Measurements from ENCODE around the gene UBE2E1. TPM values are rescaled to one million over a fixed set of nuclear protein-coding genes. Genes with fewer than 3 reads are reported as not detected.

UBE2E1 gene
- total RNA-seq, 1 experiment from 2014 or later = 74.3 TPM

DNA sequence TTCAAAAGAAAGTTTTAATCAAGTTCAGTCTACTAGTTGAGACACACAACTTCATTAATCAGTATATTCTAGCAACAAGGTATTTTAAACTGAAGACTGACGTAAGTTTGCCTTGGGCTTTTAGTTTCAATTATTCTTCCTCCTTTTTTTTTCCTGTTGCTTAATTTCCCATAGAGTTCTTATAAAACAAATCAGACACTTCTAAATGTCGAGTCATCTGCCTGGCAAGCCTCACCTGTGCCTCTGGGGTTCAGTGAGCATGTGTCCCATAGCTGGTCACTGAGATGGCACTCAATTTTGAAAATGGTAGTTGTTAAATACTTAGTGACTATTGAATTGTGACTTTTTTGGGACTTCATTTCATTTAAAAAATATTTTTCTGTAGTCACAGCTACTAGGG, 83.6 kb downstream of the UBE2E1 start:
- Mint-ChIP-seq H3K4me3 (ENCODE audit: low read depth, unreplicated experiment) (no peak overlapping the region), H3K36me3 (ENCODE audit: insufficient read depth, unreplicated experiment) (peaks cover 2% of the 10 kb centered on the region), H3K27ac (ENCODE audit: unreplicated experiment) (no peak overlapping the region), H3K4me1 (ENCODE audit: low read depth, unreplicated experiment) (no peaks in the 10 kb centered on the region), H3K27me3 (ENCODE audit: unreplicated experiment) (no peaks in the 10 kb centered on the region), H3K9me3 (ENCODE audit: low read depth, unreplicated experiment) (no peaks in the 10 kb centered on the region)
- CTCF ChIA-PET = interaction anchor here (0.7 kb wide), 1 partner anchor 567 kb away, joined by 3 read pairs; no protein-coding TSS in a partner anchor
- intact Hi-C loops (cut with micrococcal nuclease; ENCODE audit: unreplicated experiment) = loop anchor here (2.0 to 5.0 kb wide), 2 partner anchors 108 to 793 kb away; no protein-coding TSS in a partner anchor
- TF ChIP-seq, protein P1, sequence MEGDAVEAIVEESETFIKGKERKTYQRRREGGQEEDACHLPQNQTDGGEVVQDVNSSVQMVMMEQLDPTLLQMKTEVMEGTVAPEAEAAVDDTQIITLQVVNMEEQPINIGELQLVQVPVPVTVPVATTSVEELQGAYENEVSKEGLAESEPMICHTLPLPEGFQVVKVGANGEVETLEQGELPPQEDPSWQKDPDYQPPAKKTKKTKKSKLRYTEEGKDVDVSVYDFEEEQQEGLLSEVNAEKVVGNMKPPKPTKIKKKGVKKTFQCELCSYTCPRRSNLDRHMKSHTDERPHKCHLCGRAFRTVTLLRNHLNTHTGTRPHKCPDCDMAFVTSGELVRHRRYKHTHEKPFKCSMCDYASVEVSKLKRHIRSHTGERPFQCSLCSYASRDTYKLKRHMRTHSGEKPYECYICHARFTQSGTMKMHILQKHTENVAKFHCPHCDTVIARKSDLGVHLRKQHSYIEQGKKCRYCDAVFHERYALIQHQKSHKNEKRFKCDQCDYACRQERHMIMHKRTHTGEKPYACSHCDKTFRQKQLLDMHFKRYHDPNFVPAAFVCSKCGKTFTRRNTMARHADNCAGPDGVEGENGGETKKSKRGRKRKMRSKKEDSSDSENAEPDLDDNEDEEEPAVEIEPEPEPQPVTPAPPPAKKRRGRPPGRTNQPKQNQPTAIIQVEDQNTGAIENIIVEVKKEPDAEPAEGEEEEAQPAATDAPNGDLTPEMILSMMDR (IDR thresholded peaks at IDR 0.05; ENCODE audit: unreplicated experiment) = no peak
- no peak for DNase-seq
- no TSS peak for BruUV-seq (replicated peaks)

DNA sequence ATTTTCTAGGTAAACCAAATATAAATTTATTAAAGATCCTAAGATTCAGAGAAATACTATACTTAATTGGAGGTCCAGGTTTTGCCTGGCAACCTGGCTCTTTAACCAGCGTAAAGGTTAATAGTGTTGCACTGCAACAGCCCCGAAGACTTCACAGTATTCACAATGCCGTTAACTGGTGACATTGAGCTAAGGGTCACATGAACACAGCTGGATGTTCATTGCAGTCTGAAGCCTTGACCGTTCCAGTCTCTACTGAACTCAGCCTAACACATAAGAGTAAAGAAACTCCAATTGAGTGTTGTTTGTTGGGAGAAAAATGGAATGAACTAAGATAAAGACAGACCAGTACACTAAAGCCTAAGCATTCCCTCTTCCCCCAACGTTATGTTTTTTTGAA, 84.2 kb downstream of the UBE2E1 start:
- H3K27me3 Mint-ChIP-seq (ENCODE audit: unreplicated experiment) = no peaks in the 10 kb centered on the region
- H3K4me3 Mint-ChIP-seq (ENCODE audit: low read depth, unreplicated experiment) = no peak overlapping the region
- no TSS peak for BruUV-seq (replicated peaks)
- TF ChIP-seq, protein P1 (IDR thresholded peaks at IDR 0.05; ENCODE audit: unreplicated experiment) = no peak
- H3K27ac Mint-ChIP-seq (ENCODE audit: unreplicated experiment) = no peak overlapping the region
- CTCF ChIA-PET = interaction anchor here (0.7 kb wide), 1 partner anchor 566 kb away, joined by 3 read pairs; no protein-coding TSS in a partner anchor
- H3K4me1 Mint-ChIP-seq (ENCODE audit: low read depth, unreplicated experiment) = no peaks in the 10 kb centered on the region
- no peak for DNase-seq
- no peaks in the 10 kb centered on the region for H3K9me3 Mint-ChIP-seq (ENCODE audit: low read depth, unreplicated experiment)
- H3K36me3 Mint-ChIP-seq (ENCODE audit: insufficient read depth, unreplicated experiment) = peaks cover 6% of the 10 kb centered on the region
- intact Hi-C loops (cut with micrococcal nuclease; ENCODE audit: unreplicated experiment) = loop anchor here (2.0 to 5.0 kb wide), 2 partner anchors 107 to 793 kb away; no protein-coding TSS in a partner anchor

DNA sequence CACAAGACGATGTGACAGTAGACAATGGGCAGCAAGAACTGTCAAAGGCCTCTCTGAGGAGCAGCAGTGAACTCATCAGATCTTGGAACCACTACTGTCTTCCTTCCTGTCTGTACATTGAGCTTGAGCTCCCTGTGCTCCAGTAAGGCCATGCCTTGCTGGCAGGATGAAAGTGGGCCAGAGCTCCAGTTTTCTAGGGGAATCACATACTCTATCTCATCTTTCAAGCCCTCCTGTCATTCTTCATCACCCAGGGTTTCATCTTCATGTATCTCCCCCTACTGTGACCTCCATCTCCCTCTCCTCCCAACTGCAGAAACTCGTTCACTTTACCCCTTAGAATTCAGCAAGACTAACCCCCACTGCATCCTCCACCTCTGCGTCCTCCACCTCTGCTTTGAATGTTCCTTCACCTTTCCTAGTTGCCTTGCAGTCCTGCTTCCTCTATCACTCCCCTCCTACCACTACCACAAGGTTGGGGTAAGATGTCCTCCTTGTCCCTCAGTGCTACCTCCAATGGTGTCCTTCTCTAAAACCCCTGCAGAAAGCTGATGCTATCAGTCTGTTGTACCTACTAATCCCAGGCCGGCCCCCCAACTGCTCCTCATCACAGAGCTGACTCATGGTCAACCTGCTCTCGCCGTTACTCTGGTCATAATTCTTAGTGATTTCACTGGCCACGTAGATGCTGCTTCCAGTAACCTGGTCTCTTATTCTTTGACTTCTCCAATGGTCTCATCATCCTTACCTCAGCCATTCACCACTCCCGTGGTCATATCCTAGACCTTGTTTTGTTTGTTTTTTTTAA, 88.7 kb downstream of the UBE2E1 start:
- intact Hi-C loops (cut with micrococcal nuclease; ENCODE audit: unreplicated experiment) = no loop called here

DNA sequence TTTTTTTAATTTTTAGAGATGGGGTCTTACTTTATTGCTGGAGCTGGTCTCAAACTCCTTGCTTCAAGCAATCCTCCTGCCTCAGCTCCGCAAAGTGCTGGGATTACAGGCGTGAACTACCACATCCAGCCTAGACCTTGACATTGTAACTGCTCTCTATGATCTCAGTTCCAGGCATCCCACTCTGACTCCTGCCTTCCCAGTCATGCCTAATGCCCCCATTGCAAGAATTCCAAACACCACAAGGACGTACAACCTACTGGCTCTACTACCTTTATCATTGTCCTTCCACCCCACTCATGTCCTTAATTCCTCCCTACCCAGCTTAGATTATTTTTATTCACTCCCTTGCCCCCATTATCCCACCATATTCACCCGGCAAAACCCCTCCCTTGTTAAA, 89.4 kb downstream of the UBE2E1 start:
- no peak overlapping the region for H3K27ac Mint-ChIP-seq (ENCODE audit: unreplicated experiment)
- TF ChIP-seq, protein P1 (IDR thresholded peaks at IDR 0.05; ENCODE audit: unreplicated experiment) = no peak
- no peaks in the 10 kb centered on the region for H3K4me1 Mint-ChIP-seq (ENCODE audit: low read depth, unreplicated experiment)
- no peaks in the 10 kb centered on the region for H3K9me3 Mint-ChIP-seq (ENCODE audit: low read depth, unreplicated experiment)
- intact Hi-C loops (cut with micrococcal nuclease; ENCODE audit: unreplicated experiment) = no loop called here
- H3K27me3 Mint-ChIP-seq (ENCODE audit: unreplicated experiment) = no peaks in the 10 kb centered on the region
- H3K4me3 Mint-ChIP-seq (ENCODE audit: low read depth, unreplicated experiment) = no peak overlapping the region
- peaks cover 30% of the 10 kb centered on the region for H3K36me3 Mint-ChIP-seq (ENCODE audit: insufficient read depth, unreplicated experiment)
- DNase-seq = no peak
- no TSS peak for BruUV-seq (replicated peaks)
- CTCF ChIA-PET = no interaction called here

More for the DNA sequence above, 88.7 kb downstream of the UBE2E1 start:
- Mint-ChIP-seq H3K27ac (ENCODE audit: unreplicated experiment) (no peak overlapping the region), H3K27me3 (ENCODE audit: unreplicated experiment) (no peaks in the 10 kb centered on the region), H3K4me3 (ENCODE audit: low read depth, unreplicated experiment) (no peak overlapping the region), H3K9me3 (ENCODE audit: low read depth, unreplicated experiment) (no peaks in the 10 kb centered on the region), H3K4me1 (ENCODE audit: low read depth, unreplicated experiment) (no peaks in the 10 kb centered on the region), H3K36me3 (ENCODE audit: insufficient read depth, unreplicated experiment) (peaks cover 28% of the 10 kb centered on the region)
- BruUV-seq (replicated peaks) = no TSS peak
- TF ChIP-seq, protein P1 (IDR thresholded peaks at IDR 0.05; ENCODE audit: unreplicated experiment) = no peak
- CTCF ChIA-PET = no interaction called here
- DNase-seq = no peak

All from Calu3 (cell line).